ENCODE data around the gene MPV17L. TPM values are rescaled to one million over a fixed set of nuclear protein-coding genes. Genes with fewer than 3 reads are reported as not detected.

Gene MPV17L
- total RNA-seq, 1 experiment from 2014 or later: 6.4 TPM

- Histone ChIP-seq H4K91ac (ENCODE audit: insufficient read length, low read depth, low read length) (no peak overlapping the region), H2BK15ac (ENCODE audit: low read depth, low read length) (no peak overlapping the region), H3K56ac (ENCODE audit: insufficient read length, low read depth, low read length) (no peak overlapping the region), H4K8ac (replicated peaks; ENCODE audit: insufficient read length, low read depth, low read length) (no peak overlapping the region), H2BK20ac (ENCODE audit: low read depth, low read length, poor library complexity, severe bottlenecking) (no peak overlapping the region), H4K5ac (ENCODE audit: insufficient read length, low read depth, low read length) (no peak overlapping the region), H2BK12ac (ENCODE audit: insufficient read length, low read depth, low read length) (no peak overlapping the region), H3K14ac (ENCODE audit: insufficient read depth, low read length) (no peak overlapping the region), H3K27ac (ENCODE audit: insufficient read length, low read depth, low read length) (no peak overlapping the region), H2AFZ (ENCODE audit: low read length) (no peak overlapping the region), H3K23me2 (ENCODE audit: insufficient read length, low read depth, low read length, poor library complexity, severe bottlenecking) (no peaks in the 10 kb centered on the region), H2BK5ac (ENCODE audit: insufficient read length, low read length) (no peak overlapping the region), H2BK120ac (ENCODE audit: low read depth, low read length, poor library complexity, severe bottlenecking) (no peak overlapping the region), H3K9ac (ENCODE audit: extremely low read depth, insufficient read length, low read length) (no peak overlapping the region), H3K18ac (ENCODE audit: insufficient read length, low read depth, low read length) (no peak overlapping the region), H3K79me2 (ENCODE audit: insufficient read depth, low read length) (no peaks in the 10 kb centered on the region), H3T11ph (ENCODE audit: low read length) (no peak overlapping the region), H3K4me1 (ENCODE audit: insufficient read depth, low read length) (no peaks in the 10 kb centered on the region), H2AK5ac (ENCODE audit: insufficient read length, low read length) (no peak overlapping the region), H3K9me3 (ENCODE audit: control insufficient read depth, low read depth, low read length) (no peaks in the 10 kb centered on the region), H3K79me1 (ENCODE audit: insufficient read depth, low read depth, low read length, poor library complexity, severe bottlenecking) (no peaks in the 10 kb centered on the region), H3K4ac (ENCODE audit: low read depth, low read length) (no peak overlapping the region), H4K20me1 (ENCODE audit: control insufficient read depth, insufficient read depth, insufficient read length) (no peaks in the 10 kb centered on the region), H3K27me3 (ENCODE audit: insufficient read depth, low read length) (no peaks in the 10 kb centered on the region), H3K4me2 (ENCODE audit: insufficient read depth, insufficient read length, low read length) (no peak overlapping the region), H3K23ac (ENCODE audit: insufficient read length, low read depth, low read length) (no peak overlapping the region)
- Mint-ChIP-seq H3K27ac (no peak overlapping the region), H3K4me3 (no peak overlapping the region), H3K36me3 (ENCODE audit: insufficient read depth in 1 of 3, low read depth in 3 of 3) (peaks cover 0 to 6% (median 0%) of the 10 kb centered on the region in 3 experiments; a peak in 3 of 7 replicates), H3K9me3 (peaks cover 2 to 6% of the 10 kb centered on the region in 2 experiments; a peak in 1 of 5 replicates), H3K4me1 (no peaks in the 10 kb centered on the region), H3K27me3 (ENCODE audit: low read depth) (no peaks in the 10 kb centered on the region)
- DNase-seq: no peak
- no CpG with 5 or more reads among the region's 5 CpGs for WGBS (ENCODE audit: extremely low coverage, insufficient read length, low lambda C conversion rate)
- TF ChIP-seq CTCF (conservative IDR thresholded peaks at IDR 0.05): no peak
These were observed 51.3 kb downstream of the MPV17L start for GRCh38 chr16:15446901-15447300.
